Thymus (tissue), 11 donors: ENCODE results near the gene UTF1. TPM values are rescaled to one million over a fixed set of nuclear protein-coding genes. Genes with fewer than 3 reads are reported as not detected.
"Not testable (repeated sequence)": the region's sequence is repeated elsewhere in the genome, so short reads cannot be mapped to it uniquely, and the experiment has no call there.

Experiments used
- DNase-seq, 9 donors: peaks; one replicate each; pipeline ENCODE4 v3.0.0-alpha.2; 2013; ENCODE audit warnings: low spot score in 9 of 9, low read depth in 6 of 9, missing footprints in 1 of 9
- H3K27ac ChIP-seq, 2 donors: one replicate each; pipeline ENCODE4 v1.5.1; 2013; ENCODE audit warnings: control low read depth in 1 of 2, low read depth in 1 of 2, low read length in 1 of 2, mild to moderate bottlenecking in 1 of 2, moderate library complexity in 1 of 2
- H3K27me3 ChIP-seq, 2 donors: one replicate each; pipeline ENCODE4 v1.5.1; 2013; ENCODE audit warnings: low read length in 1 of 2; ENCODE audit not compliant: control insufficient read depth in 2 of 2, insufficient read depth in 1 of 2
- H3K36me3 ChIP-seq, 2 donors: one replicate each; pipeline ENCODE4 v1.5.1; 2013; ENCODE audit warnings: low read length in 1 of 2, mild to moderate bottlenecking in 1 of 2, moderate library complexity in 1 of 2; ENCODE audit not compliant: control insufficient read depth in 2 of 2, insufficient read depth in 2 of 2
- H3K4me1 ChIP-seq, 2 donors: one replicate each; pipeline ENCODE4 v1.5.1; 2013; ENCODE audit warnings: low read length in 2 of 2; ENCODE audit not compliant: control insufficient read depth in 2 of 2, insufficient read depth in 2 of 2
- H3K4me3 ChIP-seq, 2 donors: one replicate each; pipeline ENCODE4 v1.5.1; 2013; ENCODE audit warnings: low read length in 2 of 2, control low read depth in 1 of 2, mild to moderate bottlenecking in 1 of 2
- H3K9me3 ChIP-seq, 2 donors: one replicate each; pipeline ENCODE4 v1.5.1; 2013; ENCODE audit warnings: low read length in 1 of 2, mild to moderate bottlenecking in 1 of 2; ENCODE audit not compliant: control insufficient read depth in 2 of 2, insufficient read depth in 1 of 2
- WGBS: extraction: QIAGEN DNeasy Blood & Tissue Kit; methylation state at CpG from one replicate; pipeline ENCODE4 v1.1.7; 2013; 5-methylcytosine and 5-hydroxymethylcytosine counted together
- polyA plus RNA-seq: library from polyadenylated mRNA; stranded (reverse); fragments of 200-250 nt; gene quantifications from one replicate; pipeline ENCODE4 v1.2.3, GENCODE V29; 2013
- total RNA-seq: library from RNA; stranded (reverse); fragments of 120-200 nt; gene quantifications from one replicate; pipeline ENCODE4 v1.2.4, GENCODE V29; 2013
- donor health status: healthy.

UTF1 gene
- total and polyA plus RNA-seq, 2 donors: 0.02 TPM; not detected in 1

DNA sequence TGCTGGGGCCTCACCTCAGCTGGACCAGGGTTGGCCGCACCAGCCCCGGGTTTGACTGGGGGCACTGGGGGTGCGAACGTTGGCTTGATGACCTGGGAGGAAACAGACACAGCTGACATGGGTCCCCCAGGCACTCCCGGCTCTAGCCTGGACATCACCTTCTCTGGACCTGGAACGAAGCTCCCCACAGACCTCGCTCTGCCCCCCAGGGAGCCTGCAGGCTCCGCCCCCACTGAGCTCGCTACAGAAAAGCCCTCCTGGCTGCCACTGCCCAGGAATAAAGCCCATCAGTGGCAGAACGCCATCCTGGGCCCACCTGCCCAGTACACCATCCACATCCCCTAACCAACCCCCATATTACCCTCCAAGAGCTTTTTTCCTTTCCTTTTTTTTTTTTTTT lies 33.7 kb downstream of the UTF1 start:
- peaks cover 0 to 5% of the 10 kb centered on the region in 2 donors for H3K9me3 ChIP-seq
- H3K4me3 ChIP-seq: no peak overlapping the region
- H3K27ac ChIP-seq: no peak overlapping the region
- H3K27me3 ChIP-seq: peaks cover 0 to 24% of the 10 kb centered on the region in 2 donors
- DNase-seq: no peak
- 96% methylated on average over 10 of the region's 10 CpGs for WGBS
- no peaks in the 10 kb centered on the region for H3K36me3 ChIP-seq
- H3K4me1 ChIP-seq: peaks cover 13 to 36% of the 10 kb centered on the region in 2 donors

DNA sequence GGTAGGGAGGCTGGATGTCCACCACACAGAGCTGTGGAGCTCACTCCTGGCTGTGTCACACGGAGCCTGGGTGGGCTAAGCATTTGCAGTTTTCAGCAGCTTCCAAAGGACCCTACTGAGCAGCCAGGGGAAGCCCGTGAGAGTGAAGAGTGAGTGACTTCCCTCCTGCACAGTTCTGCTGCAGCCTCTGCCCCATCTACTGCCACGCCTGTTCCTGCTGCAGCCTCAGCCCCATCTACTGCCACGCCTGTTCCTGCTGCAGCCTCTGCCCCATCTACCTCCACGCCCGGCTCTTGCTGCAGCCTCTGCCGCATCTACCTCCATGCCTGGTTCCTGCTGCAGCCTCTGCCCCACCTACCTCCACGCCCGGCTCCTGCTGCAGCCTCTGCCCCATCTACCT lies 34.4 kb downstream of the UTF1 start:
- Histone ChIP-seq H3K4me1 (peaks cover 6 to 28% of the 10 kb centered on the region in 2 donors), H3K27ac (no peak overlapping the region), H3K27me3 (peaks cover 0 to 16% of the 10 kb centered on the region in 2 donors), H3K36me3 (no peaks in the 10 kb centered on the region), H3K4me3 (no peak overlapping the region), H3K9me3 (peaks cover 0 to 5% of the 10 kb centered on the region in 2 donors)
- peak in 1 of 9 donors; percentile 36 for DNase-seq
- 88% methylated on average over 9 of the region's 9 CpGs for WGBS

DNA sequence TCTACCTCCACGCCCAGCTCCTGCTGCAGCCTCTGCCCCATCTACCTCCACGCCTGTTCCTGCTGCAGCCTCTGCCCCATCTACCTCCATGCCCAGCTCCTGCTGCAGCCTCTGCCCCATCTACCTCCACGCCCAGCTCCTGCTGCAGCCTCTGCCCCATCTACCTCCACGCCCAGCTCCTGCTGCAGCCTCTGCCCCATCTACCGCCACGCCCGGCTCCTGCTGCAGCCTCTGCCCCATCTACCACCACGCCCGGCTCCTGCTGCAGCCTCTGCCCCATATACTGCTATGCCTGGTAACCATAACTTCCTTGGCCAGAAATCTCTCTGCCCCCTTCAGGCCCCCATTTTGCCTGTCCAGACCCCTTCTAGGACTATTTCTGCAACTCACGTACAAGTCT lies 35.0 kb downstream of the UTF1 start:
- Histone ChIP-seq H3K4me1 (peaks cover 3 to 22% of the 10 kb centered on the region in 2 donors), H3K27me3 (peaks cover 0 to 13% of the 10 kb centered on the region in 2 donors)
- H3K9me3 ChIP-seq, DNase-seq, H3K4me3 ChIP-seq, H3K36me3 ChIP-seq, H3K27ac ChIP-seq: not testable (repeated sequence)
- 94% methylated on average over 10 of the region's 10 CpGs for WGBS

DNA sequence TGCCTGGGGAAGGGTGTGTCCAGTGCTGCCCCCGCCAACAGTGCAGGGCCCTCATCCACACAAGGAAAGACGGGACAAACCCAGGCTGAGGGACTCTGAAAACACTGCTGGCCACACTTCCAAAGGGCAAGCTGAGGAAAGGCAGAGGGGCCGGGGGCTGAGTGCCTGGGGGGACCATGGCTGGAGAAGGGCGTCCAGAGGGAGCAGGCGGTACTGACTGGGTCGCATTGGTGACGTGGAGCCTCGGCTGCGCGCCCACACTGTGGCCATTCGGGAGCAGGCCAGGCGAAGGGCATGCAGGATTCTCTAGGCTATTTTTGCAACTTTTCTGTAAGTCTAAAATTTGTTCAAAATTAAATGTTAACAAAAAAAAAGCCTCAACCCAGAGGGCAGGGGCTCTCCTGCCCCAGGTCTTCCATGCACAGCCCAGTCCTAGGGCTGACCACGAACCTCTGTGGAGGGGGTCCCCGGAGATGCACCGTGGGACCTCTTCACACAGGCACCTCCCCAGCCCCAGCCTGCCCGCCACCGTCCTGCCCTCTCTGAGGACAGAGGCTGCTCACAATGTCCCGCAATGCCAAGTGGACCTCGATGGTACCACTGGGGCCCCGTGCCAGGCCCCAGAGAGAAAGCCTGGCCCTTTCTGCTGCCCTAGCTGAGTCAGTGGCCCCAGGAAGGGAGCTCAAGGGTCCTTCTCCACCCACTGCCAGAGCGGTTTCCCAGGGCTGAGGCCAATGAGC lies 36.2 kb downstream of the UTF1 start:
- Histone ChIP-seq H3K9me3 (no peaks in the 10 kb centered on the region), H3K27ac (no peak overlapping the region), H3K4me1 (peaks cover 3 to 15% of the 10 kb centered on the region in 2 donors), H3K4me3 (no peak overlapping the region), H3K27me3 (peaks cover 0 to 9% of the 10 kb centered on the region in 2 donors), H3K36me3 (no peaks in the 10 kb centered on the region)
- 97% methylated on average over 21 of the region's 21 CpGs for WGBS
- DNase-seq: no peak

DNA sequence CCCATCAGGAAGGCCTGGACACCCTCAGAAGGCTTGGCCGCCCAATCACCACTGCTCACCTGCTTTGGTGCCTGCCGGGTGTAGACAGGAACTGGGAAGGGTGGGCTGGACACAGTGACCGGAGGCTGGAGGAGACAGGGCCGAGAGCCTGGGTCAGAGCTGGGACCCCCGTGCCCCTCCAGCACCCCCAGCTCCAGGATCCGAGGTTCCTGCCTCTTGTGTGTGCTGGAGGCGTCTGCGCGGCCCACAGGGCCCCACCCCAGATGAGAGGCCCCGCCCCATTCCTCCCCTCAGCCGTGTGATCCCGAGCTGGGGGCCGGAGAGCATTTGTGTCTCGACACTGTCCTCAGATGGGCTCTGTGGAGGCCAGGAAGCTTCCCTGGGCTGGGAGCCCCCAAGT lies 37.3 kb downstream of the UTF1 start:
- Histone ChIP-seq H3K9me3 (no peaks in the 10 kb centered on the region), H3K4me3 (no peak overlapping the region), H3K27ac (no peak overlapping the region), H3K27me3 (peaks cover 0 to 7% of the 10 kb centered on the region in 2 donors), H3K4me1 (peaks cover 2 to 10% of the 10 kb centered on the region in 2 donors), H3K36me3 (no peaks in the 10 kb centered on the region)
- 96% methylated on average over 14 of the region's 14 CpGs for WGBS
- no peak for DNase-seq

DNA sequence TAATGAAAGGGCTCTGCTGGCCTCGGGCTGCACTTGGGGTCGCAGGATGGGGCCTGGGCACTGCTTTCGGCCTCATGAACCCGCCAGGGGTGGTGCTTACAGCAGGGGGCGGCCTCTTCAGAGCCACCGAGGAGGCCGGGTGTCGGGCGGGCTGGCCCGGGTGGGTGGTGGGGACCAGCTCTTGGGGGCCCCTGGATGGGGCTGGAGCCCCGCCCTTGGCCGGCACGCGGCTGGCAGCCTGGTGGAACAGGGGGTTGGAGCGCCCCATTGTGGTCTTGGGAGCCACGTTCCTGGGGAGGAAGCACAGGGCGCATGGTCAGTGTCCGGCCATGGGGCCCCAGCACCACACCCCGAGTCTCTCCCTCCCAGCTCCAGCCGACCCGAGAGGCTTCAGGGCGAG lies 37.8 kb downstream of the UTF1 start:
- WGBS: 97% methylated on average over 22 of the region's 22 CpGs
- no peak overlapping the region for H3K27ac ChIP-seq
- H3K4me3 ChIP-seq: no peak overlapping the region
- DNase-seq: no peak
- no peaks in the 10 kb centered on the region for H3K36me3 ChIP-seq
- H3K9me3 ChIP-seq: no peaks in the 10 kb centered on the region
- H3K4me1 ChIP-seq: peaks cover 0 to 5% of the 10 kb centered on the region in 2 donors
- H3K27me3 ChIP-seq: peaks cover 0 to 2% of the 10 kb centered on the region in 2 donors

DNA sequence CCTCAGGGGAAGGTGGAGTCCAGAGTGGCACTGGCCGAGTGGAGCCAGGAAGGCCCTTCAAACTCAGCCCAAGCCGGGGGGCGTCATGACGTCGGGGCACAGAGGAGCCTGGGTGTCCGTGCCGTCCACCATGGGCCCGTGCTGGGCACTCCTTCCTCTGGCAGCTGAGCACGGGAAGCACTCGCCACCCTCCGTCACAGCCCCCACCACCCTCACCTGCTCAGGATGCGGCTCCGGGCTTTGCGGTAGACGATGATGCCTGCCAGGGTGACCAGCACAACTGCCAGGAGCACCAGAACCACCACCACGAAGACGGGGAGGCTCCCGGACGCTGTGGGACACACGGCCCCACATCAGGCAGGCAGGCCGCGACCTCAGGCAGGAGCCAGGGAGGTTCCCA lies 38.5 kb downstream of the UTF1 start:
- no peak overlapping the region for H3K27ac ChIP-seq
- H3K4me1 ChIP-seq: peaks cover 0 to 3% of the 10 kb centered on the region in 2 donors
- no peak for DNase-seq
- no peaks in the 10 kb centered on the region for H3K36me3 ChIP-seq
- no peak overlapping the region for H3K4me3 ChIP-seq
- H3K9me3 ChIP-seq: no peaks in the 10 kb centered on the region
- 96% methylated on average over 22 of the region's 22 CpGs for WGBS
- no peaks in the 10 kb centered on the region for H3K27me3 ChIP-seq

DNA sequence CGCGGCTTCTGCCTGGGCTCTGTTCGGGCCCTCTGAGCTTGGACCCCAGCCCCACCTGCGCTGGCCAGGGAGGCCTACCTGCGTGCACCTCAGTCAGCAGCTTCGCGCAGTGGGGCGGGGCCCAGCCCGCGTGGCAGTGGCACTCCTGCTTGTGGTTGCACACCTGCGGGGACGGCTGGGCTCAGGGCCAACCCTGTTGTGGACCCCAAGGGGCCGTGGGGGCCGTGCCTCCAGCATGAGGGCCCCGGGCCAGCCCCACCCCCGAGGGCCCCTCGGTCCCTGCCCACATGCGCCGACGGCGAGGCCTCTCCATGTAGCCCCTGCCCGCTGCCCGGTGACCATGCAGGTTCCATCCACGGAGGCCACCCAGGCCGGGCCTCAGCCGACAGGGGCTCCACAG lies 39.4 kb downstream of the UTF1 start:
- Histone ChIP-seq H3K4me1 (peaks cover 0 to under 1% of the 10 kb centered on the region in 2 donors), H3K27me3 (peaks cover 0 to 2% of the 10 kb centered on the region in 2 donors), H3K9me3 (no peaks in the 10 kb centered on the region), H3K36me3 (no peaks in the 10 kb centered on the region), H3K27ac (no peak overlapping the region), H3K4me3 (no peak overlapping the region)
- DNase-seq: no peak
- 90% methylated on average over 26 of the region's 26 CpGs for WGBS

DNA sequence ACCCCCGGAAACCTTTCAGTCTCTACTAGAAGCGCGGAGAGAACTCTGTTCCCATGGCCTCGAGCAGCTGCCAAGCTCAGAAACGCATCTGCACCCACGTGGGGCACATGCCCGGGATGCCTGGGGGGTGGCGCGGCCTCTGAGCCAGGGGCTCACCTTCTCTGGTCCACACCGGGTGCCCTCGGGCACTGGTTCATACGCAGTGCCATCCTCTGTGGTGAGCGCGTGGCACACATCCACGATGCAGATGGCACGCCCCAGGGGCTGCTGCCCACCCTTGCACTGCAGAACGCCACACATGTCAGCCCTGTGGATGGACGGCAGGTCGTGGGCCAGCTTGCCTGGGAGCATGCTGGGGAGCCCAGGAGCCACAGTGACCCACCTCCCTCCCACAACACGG lies 40.2 kb downstream of the UTF1 start:
- Histone ChIP-seq H3K4me3 (no peak overlapping the region), H3K27ac (no peak overlapping the region), H3K4me1 (peaks cover 3 to 7% of the 10 kb centered on the region in 2 donors), H3K9me3 (no peaks in the 10 kb centered on the region), H3K36me3 (no peaks in the 10 kb centered on the region), H3K27me3 (peaks cover under 1 to 10% of the 10 kb centered on the region in 2 donors)
- DNase-seq: no peak
- 95% methylated on average over 20 of the region's 20 CpGs for WGBS
